Stimulated activated effector memory CD8-positive, alpha-beta T cell treated with anti-CD3 and anti-CD28 coated beads, Interleukin-12 subunit alpha, Interleukin-12 subunit beta, amount 100 ng/mL, for 72 hours (primary cell): ENCODE results near the gene ELF1.
"Not testable (repeated sequence)": the region's sequence is repeated elsewhere in the genome, so short reads cannot be mapped to it uniquely, and the experiment has no call there.

Source experiments
- ATAC-seq: fragments of 150-1000 bp; cut with Tn5 transposase; 2 replicates; pipeline ENCODE4 v1.10.0; 2021
- DNase-seq, 2 donors: peaks; one replicate each; pipeline ENCODE4 v3.0.0; 2021 to 2022; ENCODE audit warnings: low spot score in 2 of 2
- H3K27ac Mint-ChIP-seq: one replicate; pipeline ENCODE4 v1.8.0; 2022; ENCODE audit warnings: mild to moderate bottlenecking, mixed read lengths
- H3K36me3 Mint-ChIP-seq: one replicate; pipeline ENCODE4 v1.8.0; 2022; ENCODE audit warnings: mild to moderate bottlenecking, mixed read lengths
- H3K4me1 Mint-ChIP-seq: one replicate; pipeline ENCODE4 v1.8.0; 2022; ENCODE audit warnings: mixed read lengths
- H3K4me3 Mint-ChIP-seq: one replicate; pipeline ENCODE4 v1.8.0; 2022; ENCODE audit warnings: mild to moderate bottlenecking, mixed read lengths
- H3K9me3 Mint-ChIP-seq: one replicate; pipeline ENCODE4 v1.8.0; 2022; ENCODE audit warnings: mixed read lengths

The ELF1 gene

DNA sequence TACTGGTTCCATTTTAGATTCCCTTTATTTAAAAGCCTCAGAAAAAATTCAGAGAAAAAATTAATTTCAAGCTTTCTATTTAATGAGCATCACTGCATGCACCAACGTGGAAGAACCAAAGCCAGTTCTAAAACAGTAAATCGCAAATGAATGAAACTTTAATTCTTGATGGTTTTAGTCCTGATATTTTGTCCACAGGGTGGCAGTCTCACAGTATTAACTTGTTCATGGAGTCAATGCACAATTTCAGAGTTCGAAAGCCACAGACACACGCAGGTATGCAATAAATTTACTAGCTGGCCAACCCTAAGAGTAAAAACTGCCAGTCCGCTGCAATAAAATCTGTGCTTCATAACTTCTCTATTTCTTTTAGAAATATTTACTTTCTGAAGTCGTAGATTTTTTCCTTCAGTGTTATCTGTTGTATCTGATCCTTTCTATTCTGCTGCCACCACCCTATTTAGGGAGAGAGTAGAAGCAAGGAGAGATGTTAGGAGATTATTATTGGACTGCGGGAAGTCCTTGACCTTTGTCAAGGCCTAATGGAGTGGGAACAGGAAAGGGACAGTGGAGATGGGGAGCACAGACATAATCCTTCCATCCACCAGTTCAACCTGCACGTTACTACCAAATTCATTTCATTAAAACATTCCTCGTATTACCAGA, 35.2 kb upstream of the ELF1 start:
- Mint-ChIP-seq H3K27ac (no peak overlapping the region), H3K36me3 (peaks cover 9% of the 10 kb centered on the region), H3K4me3 (no peak overlapping the region), H3K4me1 (peaks cover 59% of the 10 kb centered on the region), H3K9me3 (no peaks in the 10 kb centered on the region)
- DNase-seq (no peak), ATAC-seq (peak; percentile 52)

DNA sequence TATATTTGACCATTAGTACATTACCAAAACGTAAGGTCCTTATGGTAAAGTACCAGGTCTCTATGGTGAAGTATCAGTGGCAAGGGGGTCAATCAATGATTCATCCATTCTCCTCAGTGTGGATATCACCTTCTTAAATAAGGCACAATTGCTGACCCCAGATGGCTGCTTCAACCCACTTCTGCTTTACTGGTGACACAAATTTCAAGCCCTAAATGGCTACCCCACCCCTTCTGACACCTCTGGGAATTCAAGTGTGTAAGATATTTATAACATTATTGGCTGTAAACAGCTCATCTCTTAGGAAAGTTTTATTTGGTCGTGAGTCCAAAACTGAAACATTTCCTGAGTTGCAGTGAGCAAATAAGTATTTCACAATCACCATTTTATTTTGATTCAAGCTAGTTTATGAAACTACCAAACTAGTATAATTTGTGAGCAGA, 34.3 kb upstream of the ELF1 start:
- Mint-ChIP-seq H3K4me3 (no peak overlapping the region), H3K9me3 (no peaks in the 10 kb centered on the region), H3K36me3 (no peaks in the 10 kb centered on the region), H3K27ac (no peak overlapping the region), H3K4me1 (peaks cover 59% of the 10 kb centered on the region)
- ATAC-seq (peak; percentile 46), DNase-seq (no peak)

DNA sequence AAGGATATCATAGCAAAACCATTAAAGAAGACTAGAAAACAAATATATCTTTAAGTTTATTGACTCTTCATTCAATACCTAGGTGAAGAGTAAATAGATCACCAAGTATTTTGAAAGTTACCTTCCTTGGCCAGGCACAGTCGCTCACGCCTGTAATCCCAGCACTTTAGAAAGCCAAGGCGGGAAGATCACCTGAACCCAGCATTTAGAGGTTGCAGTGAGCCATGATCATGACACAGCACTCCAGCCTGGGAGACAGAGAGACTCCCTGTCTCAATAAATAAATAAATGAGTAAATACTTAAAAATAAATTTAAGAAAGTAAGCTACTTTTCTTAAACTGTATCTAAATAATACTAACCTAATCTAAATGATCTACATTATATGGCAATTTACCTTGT, 33.3 kb upstream of the ELF1 start:
- DNase-seq (no peak), ATAC-seq (no peak)
- H3K36me3 Mint-ChIP-seq, result no peaks in the 10 kb centered on the region
- no peak overlapping the region for H3K27ac Mint-ChIP-seq
- peaks cover 53% of the 10 kb centered on the region for H3K4me1 Mint-ChIP-seq
- no peak overlapping the region for H3K4me3 Mint-ChIP-seq
- no peaks in the 10 kb centered on the region for H3K9me3 Mint-ChIP-seq

DNA sequence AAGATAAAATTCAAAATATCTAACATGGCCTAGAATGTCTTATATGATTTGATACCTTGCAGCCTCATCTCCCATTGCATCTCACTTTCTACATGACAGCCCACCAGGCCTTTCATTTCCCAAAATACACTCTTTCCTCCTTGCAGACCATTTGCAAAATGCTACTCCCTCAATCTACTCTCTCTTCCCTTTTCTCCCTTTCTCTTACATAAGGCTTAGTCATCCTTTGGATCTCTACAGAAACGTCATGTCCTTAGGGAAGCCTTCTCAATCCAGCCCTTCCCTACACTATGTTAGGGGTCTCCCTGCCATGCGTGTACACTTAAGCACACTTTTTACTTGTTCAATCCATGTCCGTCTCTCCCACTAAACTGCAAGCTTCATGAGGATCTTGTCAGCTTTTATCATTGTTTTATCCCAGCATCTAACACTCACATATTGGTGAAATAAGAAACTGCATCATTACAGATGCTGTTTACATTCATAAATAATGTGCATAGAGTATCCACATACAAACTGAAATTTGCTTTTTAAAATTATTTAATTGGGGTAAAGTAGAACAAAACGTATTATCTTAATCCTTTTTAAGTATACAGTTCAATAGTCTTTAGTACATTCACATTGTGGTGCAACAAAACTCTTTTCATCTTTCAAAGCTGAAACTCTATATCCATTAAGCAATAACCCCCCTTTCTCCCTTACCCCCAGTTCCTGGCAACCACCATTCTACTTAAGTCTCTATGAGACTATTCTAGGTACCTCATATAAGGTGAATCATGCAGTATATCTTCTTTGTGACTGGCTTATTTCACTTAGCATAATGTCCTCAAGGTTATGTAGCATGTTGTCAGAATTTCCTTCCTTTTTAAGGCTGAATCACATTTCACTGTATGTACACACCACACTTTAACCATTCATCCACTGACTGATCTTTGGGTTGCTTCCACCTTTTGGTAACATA, 30.6 kb upstream of the ELF1 start:
- peak; percentile 96 for ATAC-seq
- Mint-ChIP-seq H3K4me3 (no peak overlapping the region), H3K27ac (no peak overlapping the region), H3K36me3 (no peaks in the 10 kb centered on the region), H3K9me3 (peaks cover 5% of the 10 kb centered on the region), H3K4me1 (peaks cover 29% of the 10 kb centered on the region)
- no peak for DNase-seq

DNA sequence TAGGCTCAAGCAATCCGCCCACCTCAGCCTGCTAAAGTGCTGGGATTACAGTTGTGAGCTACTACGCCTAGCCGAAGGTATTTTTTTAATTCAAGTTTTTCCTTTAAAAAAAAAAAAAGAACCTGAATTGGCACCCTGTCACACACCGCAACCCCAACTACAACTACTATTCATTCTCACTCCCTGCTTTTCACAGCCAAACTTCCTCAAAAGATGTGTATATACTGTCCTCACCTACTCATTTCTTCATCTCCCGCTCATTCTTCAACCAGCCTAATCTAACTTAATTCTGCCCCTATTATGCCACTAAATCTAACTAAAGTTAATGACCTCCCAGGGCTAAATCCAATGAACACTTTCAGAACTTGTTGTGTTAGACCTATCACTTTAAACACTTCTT, 29.5 kb upstream of the ELF1 start:
- Mint-ChIP-seq H3K36me3 (no peaks in the 10 kb centered on the region), H3K9me3 (peaks cover 5% of the 10 kb centered on the region), H3K4me3 (no peak overlapping the region), H3K4me1 (peaks cover 28% of the 10 kb centered on the region), H3K27ac (no peak overlapping the region)
- DNase-seq, result no peak
- no peak for ATAC-seq

DNA sequence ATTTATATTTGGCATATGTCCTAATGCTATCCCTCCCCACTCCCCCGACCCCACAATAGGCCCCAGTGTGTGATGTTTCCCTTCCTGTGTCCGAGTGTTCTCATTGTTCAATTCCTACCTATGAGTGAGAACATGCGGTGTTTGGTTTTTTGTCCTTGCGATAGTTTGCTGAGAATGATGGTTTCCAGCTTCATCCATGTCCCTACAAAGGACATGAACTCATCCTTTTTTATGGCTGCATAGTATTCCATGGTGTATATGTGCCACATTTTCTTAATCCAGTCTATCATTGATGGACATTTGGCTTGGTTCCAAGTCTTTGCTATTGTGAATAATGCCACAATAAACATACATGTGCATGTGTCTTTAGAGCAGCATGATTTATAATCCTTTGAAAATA, 23.3 kb upstream of the ELF1 start:
- H3K4me3 Mint-ChIP-seq, H3K4me1 Mint-ChIP-seq, H3K9me3 Mint-ChIP-seq, DNase-seq, ATAC-seq, H3K27ac Mint-ChIP-seq, H3K36me3 Mint-ChIP-seq: not testable (repeated sequence)

DNA sequence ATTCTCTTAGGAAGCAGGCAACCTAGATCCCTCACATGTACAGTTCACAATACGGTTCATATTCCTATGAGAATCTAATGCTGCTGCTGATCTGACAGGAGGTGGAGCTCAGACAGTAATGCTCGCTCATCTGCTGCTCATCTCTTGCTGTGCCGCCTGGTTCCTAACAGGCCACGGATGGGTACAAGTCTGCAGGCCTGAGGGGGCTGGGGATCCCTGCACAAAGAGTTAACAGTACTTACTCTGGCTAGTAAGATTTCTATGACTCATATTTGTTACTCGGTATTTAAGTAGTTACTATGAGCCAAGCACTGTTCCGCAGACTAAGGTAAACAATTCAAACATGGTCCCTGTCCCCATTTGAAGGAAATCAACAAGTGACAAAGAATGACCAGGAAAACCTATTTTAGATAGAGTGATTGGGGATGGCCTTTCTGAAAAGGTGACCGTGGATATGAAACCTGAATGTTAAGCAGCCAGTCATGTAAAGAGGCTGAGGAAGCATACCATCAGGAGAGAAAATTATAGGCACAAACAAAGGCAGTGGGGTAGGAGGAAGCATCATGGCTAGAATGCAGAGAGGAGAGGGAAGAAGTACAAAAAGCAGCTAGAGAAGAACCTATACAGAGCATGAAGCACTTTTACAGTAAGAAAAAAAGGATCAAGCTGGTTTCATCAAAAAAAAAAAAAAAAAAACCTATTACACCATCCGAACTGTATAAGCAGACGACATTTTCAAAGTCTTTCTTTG, 21.6 kb upstream of the ELF1 start:
- ATAC-seq, result no peak
- H3K36me3 Mint-ChIP-seq, result no peaks in the 10 kb centered on the region
- H3K4me3 Mint-ChIP-seq, result no peak overlapping the region
- H3K27ac Mint-ChIP-seq, result peak overlapping the region; percentile 16
- H3K4me1 Mint-ChIP-seq, result peaks cover 6% of the 10 kb centered on the region
- DNase-seq, result no peak
- H3K9me3 Mint-ChIP-seq, result peaks cover 5% of the 10 kb centered on the region

DNA sequence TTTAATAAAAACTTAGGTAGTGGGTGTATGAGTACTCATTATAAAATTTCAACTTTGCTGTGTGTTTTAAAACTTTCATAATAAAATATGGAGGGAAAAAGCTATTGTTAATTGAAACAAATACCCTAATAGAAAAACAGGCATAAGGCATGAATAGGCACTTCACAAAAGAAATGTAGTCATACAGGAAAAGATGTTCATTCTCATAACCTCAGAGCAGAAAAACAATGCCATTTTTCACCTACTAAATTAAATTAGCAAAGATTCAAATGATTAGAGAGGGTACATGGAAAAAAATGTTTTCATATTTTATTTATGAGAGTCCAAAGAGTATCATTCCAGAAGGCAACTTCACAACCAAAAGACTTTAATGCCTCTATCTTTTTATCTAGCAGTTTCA, 20.6 kb upstream of the ELF1 start:
- no peak overlapping the region for H3K4me3 Mint-ChIP-seq
- peaks cover 11% of the 10 kb centered on the region for H3K4me1 Mint-ChIP-seq
- ATAC-seq (no peak), DNase-seq (no peak)
- no peak overlapping the region for H3K27ac Mint-ChIP-seq
- H3K36me3 Mint-ChIP-seq, result no peaks in the 10 kb centered on the region
- H3K9me3 Mint-ChIP-seq, result no peaks in the 10 kb centered on the region

DNA sequence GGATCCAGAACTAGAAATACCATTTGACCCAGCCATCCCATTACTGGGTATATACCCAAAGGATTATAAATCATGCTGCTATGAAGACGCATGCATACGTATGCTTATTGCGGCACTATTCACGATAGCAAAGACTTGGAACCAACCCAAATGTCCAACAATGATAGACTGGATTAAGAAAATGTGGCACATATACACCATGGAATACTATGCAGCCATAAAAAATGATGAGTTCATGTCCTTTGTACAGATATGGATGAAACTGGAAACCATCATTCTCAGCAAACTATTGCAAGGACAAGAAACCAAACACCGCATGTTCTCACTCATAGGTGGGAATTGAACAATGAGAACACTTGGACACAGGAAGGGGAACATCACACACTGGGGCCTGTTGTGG, 17.4 kb upstream of the ELF1 start:
- H3K4me3 Mint-ChIP-seq, H3K36me3 Mint-ChIP-seq, ATAC-seq, H3K9me3 Mint-ChIP-seq, DNase-seq, H3K27ac Mint-ChIP-seq: not testable (repeated sequence)
- H3K4me1 Mint-ChIP-seq, result peaks cover 13% of the 10 kb centered on the region

DNA sequence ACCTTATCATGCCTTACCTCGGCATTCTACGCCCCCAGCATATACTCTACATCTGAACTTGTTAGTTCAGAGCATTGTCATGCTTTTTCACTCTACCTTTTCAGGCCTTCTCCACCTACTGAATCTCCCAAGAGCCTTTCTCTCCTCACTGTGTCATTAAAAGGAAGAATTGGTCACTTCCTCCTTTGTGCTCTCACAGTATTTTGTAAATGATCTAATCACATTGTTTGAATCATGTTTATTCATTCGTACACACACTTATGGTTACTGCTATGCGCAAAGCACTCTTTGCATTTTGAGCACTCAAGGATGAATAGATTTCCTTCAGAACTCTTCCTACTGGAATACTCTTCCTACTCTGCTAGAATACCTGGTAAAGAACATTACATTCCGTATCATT, 15.8 kb upstream of the ELF1 start:
- H3K9me3 Mint-ChIP-seq, result no peaks in the 10 kb centered on the region
- DNase-seq (no peak), ATAC-seq (peak; percentile 67)
- no peaks in the 10 kb centered on the region for H3K36me3 Mint-ChIP-seq
- H3K4me3 Mint-ChIP-seq, result no peak overlapping the region
- peaks cover 11% of the 10 kb centered on the region for H3K4me1 Mint-ChIP-seq
- no peak overlapping the region for H3K27ac Mint-ChIP-seq

DNA sequence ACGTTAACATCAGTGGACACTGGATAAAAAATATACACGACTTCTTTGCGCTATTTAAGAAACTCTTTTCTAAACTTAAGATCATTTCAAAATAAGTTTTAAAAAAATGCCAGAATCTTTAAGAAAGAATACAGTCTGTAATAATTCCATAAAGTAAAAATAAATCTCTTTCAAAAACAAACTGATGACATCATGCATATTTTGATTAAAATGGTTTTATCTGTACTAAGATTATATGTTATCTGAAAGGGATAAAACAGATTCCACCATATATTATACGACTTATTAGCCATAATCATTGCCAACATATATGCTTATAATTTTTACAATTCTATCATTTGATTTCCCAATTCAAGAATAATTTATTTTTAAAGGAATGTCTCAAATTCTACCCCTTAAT, 15.3 kb upstream of the ELF1 start:
- H3K4me3 Mint-ChIP-seq, result no peak overlapping the region
- H3K9me3 Mint-ChIP-seq, result no peaks in the 10 kb centered on the region
- DNase-seq (no peak), ATAC-seq (no peak)
- peaks cover 16% of the 10 kb centered on the region for H3K4me1 Mint-ChIP-seq
- H3K27ac Mint-ChIP-seq, result no peak overlapping the region
- no peaks in the 10 kb centered on the region for H3K36me3 Mint-ChIP-seq

DNA sequence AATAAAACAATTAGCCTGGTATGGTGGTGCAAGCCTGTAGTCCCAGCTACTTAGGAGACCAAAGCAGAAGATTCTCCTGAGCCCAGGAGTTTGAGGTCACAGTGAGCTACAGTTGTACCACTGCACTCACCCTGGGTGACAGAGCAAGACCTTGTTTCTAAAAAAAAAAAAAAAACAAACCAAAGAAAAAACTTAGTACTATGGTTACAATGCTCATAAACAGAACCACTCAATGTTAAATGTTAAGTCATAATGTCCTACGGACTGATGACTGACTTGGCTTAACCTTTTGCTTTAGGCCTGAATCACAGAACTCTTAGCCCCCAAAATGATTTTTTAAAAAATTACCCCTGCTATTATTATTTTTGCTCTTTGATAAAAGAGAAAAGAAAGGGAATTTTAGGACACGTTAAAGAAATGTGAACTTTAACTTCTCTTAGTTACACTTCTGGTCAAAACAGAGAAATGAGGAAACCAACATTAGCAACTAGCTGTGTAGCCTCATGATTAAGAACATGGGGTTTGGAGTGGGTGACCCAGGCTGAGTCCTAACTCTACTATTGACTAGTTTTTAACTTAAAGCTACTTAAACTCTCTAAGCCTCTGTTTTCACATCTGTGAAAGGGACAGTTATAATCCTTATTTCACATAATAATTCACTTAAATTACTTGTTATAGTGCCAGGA, 13.7 kb upstream of the ELF1 start:
- DNase-seq (no peak), ATAC-seq (peak; percentile 88)
- H3K9me3 Mint-ChIP-seq, result no peaks in the 10 kb centered on the region
- H3K4me1 Mint-ChIP-seq, result peaks cover 17% of the 10 kb centered on the region
- H3K36me3 Mint-ChIP-seq, result no peaks in the 10 kb centered on the region
- H3K4me3 Mint-ChIP-seq, result no peak overlapping the region
- H3K27ac Mint-ChIP-seq, result no peak overlapping the region

DNA sequence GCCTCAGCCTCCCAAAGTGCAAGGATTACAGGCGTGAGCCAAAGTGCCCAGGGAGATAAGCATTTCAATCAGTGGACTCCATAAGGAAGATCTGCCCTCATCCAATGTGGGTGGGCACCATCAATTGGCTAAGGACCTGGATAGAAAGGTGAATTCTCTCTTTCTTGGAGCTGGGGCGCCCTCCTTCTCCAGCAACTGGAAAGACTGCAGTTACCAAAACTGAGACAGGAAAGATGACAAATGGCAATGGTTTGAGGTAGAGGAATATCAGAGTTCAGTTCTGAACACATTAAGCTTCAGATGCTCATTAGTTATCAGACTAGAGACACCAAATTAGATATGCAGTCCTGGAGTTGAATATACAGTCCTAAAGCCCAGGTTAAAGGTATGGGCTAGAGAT, 10.5 kb upstream of the ELF1 start:
- Mint-ChIP-seq H3K4me1 (peaks cover 19% of the 10 kb centered on the region), H3K4me3 (no peak overlapping the region), H3K9me3 (no peaks in the 10 kb centered on the region), H3K36me3 (no peaks in the 10 kb centered on the region), H3K27ac (no peak overlapping the region)
- peak; percentile 52 for ATAC-seq
- no peak for DNase-seq

DNA sequence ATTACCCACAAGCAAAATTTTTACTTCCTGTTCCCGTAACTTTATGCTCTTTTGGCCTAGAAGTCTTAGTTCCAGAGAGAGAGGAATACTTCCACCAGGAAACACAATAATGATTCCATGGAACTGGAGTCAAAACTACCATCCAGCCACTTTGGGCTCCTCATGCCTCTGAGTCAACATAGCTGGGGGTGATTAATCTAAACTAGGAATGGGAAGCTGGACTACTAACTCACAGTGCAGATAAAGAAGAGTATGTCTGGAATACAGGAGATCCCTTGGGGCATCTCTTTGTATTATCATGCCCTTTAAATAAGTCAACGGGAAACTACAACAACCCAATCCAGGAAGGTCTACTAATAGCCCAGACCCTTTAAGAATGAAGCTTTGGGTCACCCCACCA, 8.9 kb upstream of the ELF1 start:
- ATAC-seq, result no peak
- H3K4me1 Mint-ChIP-seq, result peaks cover 23% of the 10 kb centered on the region
- no peaks in the 10 kb centered on the region for H3K9me3 Mint-ChIP-seq
- H3K27ac Mint-ChIP-seq, result no peak overlapping the region
- no peak for DNase-seq
- H3K36me3 Mint-ChIP-seq, result no peaks in the 10 kb centered on the region
- no peak overlapping the region for H3K4me3 Mint-ChIP-seq

DNA sequence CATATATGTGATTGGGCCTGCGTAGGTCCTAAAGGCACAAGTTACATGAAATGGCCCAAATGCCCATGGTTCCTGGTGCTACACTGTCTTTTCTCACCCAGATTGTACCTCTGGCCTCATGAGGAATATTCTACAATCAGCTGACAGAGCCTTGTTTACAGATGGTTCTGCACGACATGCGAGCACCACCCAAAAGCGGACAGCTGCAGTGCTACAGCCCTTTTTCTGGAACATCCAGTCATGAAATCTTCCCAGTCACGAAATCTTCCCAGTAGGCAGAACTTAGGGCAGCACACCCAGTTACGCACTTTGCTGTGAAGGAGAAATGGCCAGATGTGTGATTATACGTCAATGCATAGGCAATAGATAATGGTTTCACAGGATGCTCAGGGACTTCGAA, 7.7 kb upstream of the ELF1 start:
- no peaks in the 10 kb centered on the region for H3K36me3 Mint-ChIP-seq
- H3K9me3 Mint-ChIP-seq, result no peaks in the 10 kb centered on the region
- H3K27ac Mint-ChIP-seq, result no peak overlapping the region
- H3K4me1 Mint-ChIP-seq, result peaks cover 24% of the 10 kb centered on the region
- ATAC-seq (no peak), DNase-seq (no peak)
- no peak overlapping the region for H3K4me3 Mint-ChIP-seq
